Muscle of arm (tissue), 12 donors: Measurements from ENCODE around the gene PDE6A. TPM values are rescaled to one million over a fixed set of nuclear protein-coding genes. Genes with fewer than 3 reads are reported as not detected.

ENCODE experiments used
- DNase-seq: peaks from one replicate; pipeline ENCODE4 v3.0.0-alpha.2; 2013
- polyA plus RNA-seq, 12 donors: library from polyadenylated mRNA; unstranded; fragments of 120-200 nt; gene quantifications; one replicate each; pipeline ENCODE4 v1.2.1, GENCODE V29; 2013; ENCODE audit not compliant: insufficient read length in 12 of 12

PDE6A gene
- polyA plus RNA-seq, 12 donors: 0.04 to 0.12 (median 0.07) TPM; not detected in 4

GRCh38 chr5:149930749-149931574 lies 13.6 kb downstream of the PDE6A start:
- DNase-seq: no peak

DNA sequence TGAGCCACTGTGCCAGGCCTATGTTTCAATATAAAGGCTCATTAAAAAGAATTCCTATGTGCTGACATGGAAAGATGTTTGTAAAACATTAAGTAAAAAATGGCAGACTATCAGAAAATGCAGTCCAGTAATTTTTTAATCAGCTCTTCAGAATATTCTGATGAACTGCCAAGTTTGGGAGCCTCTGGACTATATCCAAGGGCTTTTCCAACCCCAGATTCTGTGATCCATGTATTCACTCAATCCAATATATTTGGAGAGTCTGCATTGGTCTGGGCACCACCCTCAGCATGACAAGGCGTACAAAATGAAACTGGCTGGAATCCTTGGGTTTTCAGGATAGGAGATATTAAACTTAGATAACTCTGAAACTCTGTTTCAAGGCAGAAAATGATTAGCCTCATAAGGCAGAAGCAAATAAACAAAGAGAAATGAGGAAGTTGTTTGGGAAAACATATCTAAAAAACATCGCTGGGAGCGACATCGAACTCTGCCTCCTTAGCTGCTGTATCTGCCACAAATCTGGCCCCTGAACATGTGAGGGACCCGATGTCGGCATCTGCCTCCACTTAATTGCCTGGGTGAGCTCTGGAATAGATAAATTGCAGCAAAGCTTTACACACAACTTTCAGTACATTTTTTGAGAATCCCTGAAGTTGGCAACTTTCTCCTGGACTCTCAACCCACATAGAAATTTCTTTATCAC lies 14.4 kb downstream of the PDE6A start:
- DNase-seq: no peak

DNA sequence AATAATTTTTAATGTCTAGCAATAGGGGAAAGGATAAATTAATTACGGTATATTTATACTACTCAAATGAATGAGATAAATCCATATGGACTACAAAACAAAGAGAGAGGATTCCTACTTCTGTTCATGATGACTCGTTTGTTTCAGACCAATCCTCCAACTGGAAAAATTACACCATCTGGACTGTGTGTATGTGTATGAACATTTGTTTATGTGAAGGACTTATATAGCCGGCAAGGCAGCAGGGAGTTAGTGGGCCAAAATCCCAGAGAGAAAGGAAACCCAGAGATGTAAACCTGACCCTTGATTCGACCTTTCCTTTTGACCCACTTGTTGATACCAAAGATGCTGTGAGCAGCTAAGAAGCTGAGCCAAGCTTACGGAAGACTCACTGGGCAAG lies 20.1 kb downstream of the PDE6A start:
- no peak for DNase-seq

DNA sequence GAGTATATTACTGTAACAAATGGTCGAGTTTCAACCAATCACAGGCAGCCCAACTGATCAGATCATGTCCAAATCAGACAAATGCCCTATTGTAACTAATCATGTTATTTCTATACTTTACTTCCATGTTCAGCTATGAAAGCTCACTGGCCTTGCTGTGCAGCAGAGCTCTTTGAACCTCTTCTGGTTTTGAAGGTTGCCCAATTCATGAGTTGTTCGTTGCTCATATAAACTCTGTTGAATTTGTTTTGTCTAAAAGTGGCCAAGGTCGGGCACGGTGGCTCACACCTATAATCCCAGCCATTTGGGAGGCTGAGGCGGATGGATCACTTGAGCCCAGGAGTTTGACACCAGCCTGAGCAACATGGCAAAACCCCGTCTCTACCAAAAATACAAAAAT lies 21.6 kb downstream of the PDE6A start:
- DNase-seq: no peak

- no peak for DNase-seq
These were observed 23.0 kb downstream of the PDE6A start for GRCh38 chr5:149921597-149921996.

DNA sequence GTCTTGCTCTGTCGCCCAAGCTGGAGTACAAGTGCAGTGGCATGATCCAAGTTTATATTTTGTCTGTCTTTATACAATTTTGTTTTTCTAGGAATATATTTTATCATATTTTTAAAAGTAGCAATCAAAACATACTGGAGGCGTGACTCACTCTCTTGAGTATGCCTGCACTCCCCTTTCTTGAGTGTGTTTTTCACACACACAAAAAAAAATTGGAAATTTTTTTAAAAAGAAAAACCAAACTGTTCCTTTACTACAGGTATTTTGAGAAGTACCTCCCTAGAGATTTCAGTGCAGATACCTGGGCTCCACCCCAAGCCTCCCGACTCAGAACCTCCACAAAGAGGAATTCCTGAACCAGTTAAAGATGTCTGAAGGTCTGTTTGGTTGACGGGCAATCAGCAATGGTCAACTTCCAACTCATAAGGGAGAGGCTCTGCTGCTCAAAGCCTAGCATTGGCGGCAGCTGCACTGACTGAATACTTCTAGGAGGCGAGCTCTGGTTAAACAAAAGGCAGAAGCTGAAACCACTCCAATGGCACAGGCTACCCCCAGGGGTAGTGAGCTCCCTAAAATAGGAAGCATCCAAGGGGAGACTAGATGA lies 27.4 kb downstream of the PDE6A start:
- no peak for DNase-seq

GRCh38 chr5:149916334-149917072 lies 28.1 kb downstream of the PDE6A start:
- no peak for DNase-seq

- no peak for DNase-seq
These were observed 29.0 kb downstream of the PDE6A start for GRCh38 chr5:149915392-149916260.

DNA sequence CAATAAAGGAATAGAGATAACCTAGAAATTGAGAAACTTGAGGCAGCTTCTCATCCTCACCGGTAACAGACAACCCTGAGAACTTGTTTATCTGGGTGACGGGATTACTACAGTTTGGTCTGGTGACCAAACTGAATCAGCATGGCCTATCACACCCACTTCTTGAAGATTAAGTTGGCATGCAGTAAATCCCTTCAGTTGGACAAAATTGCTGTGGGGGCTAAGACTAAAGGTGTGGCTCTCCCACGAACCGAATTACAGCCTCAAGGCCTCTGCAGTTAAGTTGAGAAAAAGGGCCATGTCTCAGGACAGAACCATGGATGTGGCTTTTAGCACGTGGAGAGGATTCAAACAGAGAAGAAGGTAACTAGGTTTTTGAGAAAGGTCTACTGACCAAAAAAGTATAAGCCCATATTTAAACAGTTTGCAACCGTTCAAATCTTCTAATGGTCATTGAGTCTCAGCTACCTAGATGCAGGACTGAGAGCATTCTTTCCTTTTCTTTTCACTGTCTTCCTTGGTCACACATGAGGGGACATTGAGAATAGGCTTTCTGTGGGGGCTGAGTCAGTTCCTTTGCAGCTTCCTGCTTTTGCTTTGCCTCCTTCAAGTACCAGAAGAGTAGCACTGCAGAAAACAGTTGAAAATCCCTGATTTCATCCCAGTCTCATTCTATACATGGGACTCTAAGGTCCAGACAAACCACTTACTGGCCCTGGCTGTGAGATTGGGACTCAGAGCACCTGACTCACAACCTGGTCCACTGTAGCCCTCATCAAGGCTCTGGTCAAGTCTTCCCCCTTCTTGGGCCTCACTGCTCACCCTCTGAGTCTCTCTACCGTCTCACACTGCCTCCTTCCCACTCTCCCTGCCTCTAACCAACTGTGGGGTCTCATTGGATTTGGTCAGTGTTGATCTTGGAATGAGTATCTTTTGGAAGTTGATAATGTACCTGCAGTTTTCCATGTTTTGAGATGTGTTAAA lies 30.9 kb downstream of the PDE6A start:
- no peak for DNase-seq

- no peak for DNase-seq
These were observed 32.2 kb downstream of the PDE6A start for GRCh38 chr5:149912226-149912871.

DNA sequence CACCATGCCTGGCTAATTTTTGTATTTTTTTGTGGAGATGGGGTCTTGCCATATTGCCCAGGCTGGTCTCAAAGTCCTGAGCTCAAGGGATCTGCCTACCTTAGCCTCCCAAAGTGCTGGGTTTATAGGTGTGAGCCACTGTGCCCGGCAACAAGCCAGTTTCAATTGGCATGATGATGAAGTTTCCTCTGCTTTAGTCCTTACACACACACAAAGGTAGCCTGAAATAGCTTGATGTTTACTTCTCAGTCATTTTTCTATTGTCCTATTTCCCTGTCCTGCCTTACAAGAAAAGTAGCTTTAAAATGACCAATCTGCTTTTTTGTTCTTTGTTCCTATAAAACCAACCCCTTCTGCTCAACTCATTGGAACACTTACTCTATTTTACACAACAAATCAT lies 33.6 kb downstream of the PDE6A start:
- DNase-seq: no peak

GRCh38 chr5:149907828-149908227 lies 36.8 kb downstream of the PDE6A start:
- DNase-seq: no peak

DNA sequence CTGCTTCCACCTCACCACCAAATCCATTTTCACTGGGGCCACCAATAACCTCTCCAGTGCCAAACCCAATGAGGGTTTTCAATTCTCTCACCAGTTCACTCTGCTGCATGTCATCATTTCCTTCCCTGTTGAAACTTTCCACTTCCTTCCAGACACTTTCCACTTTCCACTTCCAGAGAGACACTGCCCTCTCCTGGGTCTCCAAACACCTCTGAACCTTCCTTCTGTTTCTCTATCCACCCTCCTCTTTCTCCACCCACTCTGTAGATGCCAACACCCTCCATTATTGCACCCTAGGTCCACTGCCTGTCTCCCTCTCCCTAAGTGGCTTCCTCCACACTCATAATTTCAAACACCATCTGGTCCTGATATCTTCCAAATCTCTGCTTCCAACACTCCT lies 39.6 kb downstream of the PDE6A start:
- DNase-seq: no peak

DNA sequence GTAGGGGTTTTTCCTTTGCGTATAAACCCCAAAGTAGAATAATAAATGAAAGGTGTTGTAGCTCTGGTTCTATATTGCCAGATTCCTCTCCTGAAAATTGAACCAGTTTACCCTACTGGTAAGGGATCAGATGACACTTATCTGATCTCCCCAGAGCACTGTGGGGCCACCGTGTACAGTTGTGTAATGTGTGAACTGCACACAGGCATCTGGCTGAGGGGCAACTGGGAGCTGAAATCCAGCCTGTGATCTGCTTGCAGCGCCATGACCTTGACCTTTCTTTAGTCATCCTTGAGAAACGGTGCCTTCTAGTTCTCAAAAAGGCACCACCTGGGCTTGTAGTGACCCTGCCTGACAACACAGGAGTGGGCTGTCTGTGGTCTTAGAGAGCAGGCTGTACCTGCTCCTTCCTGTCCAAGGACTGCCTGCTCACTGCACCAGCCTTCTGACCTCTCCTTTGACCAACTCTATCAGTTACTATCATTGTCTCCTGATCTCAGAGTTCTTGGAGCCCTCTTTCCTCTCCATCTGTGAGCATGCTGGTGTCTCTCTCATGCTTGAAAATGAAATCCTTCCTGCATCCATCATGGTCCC lies 40.2 kb downstream of the PDE6A start:
- DNase-seq: no peak

DNA sequence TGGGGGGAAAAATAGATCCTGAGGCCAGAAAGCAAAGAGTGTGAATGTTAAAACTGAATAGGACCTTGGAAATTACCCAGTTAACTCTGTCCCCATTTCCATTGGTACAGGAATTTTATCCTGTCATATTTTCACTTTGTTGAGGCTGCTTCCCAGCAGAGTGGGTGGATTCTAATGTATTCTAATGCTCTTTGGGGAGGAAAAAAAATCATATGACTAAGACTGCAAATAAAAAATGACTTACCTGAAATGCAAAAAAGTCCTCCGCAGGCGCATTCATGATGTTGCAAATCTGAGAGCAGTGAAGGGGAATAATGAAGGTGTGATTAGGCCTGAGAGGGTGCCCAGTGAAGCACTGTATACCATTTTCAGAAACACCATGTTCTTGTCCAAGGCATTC lies 41.2 kb downstream of the PDE6A start:
- DNase-seq: no peak

GRCh38 chr5:149902177-149902576 lies 42.4 kb downstream of the PDE6A start:
- DNase-seq: no peak

DNA sequence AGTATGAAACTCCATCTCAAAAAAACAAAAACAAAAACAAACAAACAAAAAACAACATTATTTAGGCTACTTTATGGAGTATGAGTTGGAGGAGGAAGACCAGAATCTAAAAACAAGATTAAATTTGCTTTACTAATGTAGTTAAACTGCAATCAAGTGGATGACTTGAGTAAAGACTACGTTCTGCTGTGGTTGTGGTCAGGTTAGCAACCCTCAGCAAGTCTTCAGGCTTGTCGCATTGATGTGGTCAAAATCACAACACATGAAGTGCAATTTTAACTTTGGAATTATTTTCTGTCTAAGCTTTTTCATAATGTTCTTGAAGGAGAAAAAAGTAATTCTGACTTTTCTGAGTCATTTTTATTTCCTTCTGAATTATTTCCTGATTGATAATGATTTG lies 43.1 kb downstream of the PDE6A start:
- DNase-seq: no peak

DNA sequence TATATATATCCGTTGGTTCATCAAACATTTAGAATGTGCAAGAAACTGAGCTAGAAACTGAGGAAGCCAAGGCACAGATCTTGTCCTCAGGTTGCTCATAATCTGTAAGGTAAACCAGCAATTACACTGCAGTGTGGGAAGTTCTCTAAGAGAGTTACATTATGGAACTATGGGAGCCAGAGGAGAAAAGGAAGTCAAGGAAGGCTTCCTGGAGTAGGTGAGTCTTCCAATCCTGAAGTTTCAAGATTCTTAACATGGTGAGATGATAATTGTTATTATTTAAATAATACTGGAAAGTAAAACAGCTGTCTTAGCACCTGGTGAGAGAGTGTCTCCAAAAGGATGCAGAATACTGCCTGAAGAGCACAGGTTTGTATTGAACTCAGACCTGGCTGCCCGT lies 44.2 kb downstream of the PDE6A start:
- no peak for DNase-seq

- DNase-seq: no peak
These were observed 45.8 kb downstream of the PDE6A start for GRCh38 chr5:149898811-149899210.
